Activated CD4-positive, CD25-positive, alpha-beta regulatory T cell treated with anti-CD3 and anti-CD28 coated beads, Interleukin-2, amount 50 U/mL, for 16 hours (primary cell): ENCODE measurements around the gene KCTD20.

Experiments
- DNase-seq: peaks from one replicate; pipeline ENCODE4 v3.0.0-alpha.2; 2020; ENCODE audit warnings: low read depth, low spot score

Gene KCTD20

DNA sequence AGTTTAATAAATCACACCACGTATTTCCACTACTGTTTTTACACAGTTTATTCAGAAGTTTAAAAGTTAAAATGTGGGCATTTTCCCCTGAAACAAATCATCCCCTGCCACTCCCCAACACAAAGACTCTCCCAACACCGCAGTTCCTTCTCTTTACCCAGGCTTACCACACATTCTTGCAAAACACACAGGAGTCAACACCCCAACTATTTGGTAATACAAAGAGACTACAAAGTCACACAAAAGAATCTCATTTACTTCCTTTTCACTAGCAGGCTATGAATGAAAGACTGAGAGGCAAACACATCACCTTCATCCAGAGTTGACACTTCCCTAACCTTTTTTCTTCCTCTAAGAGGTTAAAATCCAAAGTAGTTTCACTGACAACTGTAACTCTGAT lies 51.1 kb downstream of the KCTD20 start:
- DNase-seq, result no peak

DNA sequence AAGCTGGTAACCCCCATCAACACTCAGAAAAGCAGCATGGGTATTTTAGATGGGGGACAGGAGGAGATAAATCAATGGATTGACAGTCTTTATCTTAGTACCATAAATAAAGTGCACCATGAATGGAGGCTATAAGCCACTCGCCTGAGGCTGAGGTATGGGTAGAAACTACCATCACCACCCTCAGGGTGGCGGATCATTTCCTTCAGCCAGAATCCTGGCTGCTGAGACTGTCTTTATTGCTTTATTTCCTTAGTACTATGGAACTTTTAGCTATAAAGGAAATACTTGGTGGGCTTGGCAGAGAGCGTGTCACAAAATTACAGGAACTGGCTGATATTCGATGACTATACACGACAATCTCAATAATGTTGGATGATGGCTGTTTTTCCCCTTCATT lies 52.3 kb downstream of the KCTD20 start:
- DNase-seq, result no peak

DNA sequence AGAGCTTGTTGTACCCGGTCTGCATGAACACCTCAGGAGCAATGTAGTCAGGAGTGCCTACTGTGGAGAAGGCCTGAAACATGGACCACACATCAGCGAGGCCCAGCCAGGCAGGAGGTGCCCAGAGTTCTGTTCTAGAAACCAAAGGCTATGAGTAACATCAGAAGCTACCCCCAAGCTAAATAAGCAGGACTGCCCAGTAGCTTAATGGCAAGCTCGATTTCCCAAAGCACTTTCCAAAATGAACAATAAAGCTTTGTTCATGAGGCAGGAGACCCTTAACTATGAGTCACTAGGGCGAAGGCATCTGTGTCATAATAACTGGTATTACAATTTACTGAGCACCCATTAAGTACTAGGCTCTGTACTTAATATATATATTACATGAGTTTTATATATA lies 57.1 kb downstream of the KCTD20 start:
- DNase-seq, result no peak

DNA sequence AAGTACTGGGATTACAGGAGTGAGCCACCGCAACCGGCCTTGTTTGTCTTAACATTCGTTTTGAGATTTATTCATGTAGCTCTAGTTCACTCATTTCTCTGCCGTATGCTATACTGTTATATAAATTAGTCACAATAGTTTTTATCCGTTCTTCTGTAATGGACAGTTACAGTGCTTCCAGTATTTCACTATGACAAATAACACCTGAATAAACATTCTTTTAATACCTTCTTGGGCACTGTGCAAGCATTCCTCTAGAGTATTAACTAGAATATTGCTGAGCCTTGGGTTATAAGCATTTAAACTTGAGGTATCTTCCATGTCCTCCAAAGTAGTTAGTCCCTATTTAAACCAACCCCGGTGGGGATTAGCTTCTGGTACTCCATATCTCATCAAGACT lies 58.9 kb downstream of the KCTD20 start:
- DNase-seq, result no peak

DNA sequence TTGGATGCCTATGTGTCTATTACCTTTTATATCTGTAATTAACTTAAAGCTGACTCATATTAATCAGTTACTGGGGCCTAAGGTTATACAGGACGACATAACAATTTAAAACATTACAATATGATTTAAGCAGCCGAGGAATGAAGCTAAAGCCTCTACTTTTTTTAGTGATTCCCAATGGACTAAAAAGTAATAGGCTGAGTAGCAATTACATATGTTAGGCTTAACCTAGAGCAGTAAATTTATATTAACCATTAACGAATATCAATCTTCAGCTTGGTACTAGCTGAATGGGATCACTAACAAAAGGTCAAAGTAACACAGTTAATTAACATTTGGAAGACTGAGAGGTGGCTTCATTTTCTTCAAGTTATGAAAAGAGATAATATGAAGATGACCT lies 61.4 kb downstream of the KCTD20 start:
- DNase-seq, result no peak

DNA sequence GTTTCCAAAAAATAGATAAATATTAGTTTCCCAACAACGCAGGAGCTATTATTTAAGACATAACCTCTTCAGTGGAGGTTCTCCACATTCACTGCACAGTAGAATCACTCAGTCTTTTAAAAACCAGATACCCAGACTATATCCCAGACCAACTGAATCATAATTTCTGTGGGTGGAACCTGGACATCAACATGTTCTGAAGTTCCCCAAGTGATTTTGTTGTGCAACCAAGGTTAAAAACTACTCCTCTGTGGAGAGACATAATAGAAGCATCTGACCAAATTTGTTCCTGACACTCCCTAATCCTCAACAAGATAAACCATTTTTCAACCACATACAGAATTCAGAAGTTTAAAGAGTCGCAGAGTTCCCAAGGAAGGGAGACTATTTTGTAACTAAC lies 62.2 kb downstream of the KCTD20 start:
- no peak for DNase-seq

DNA sequence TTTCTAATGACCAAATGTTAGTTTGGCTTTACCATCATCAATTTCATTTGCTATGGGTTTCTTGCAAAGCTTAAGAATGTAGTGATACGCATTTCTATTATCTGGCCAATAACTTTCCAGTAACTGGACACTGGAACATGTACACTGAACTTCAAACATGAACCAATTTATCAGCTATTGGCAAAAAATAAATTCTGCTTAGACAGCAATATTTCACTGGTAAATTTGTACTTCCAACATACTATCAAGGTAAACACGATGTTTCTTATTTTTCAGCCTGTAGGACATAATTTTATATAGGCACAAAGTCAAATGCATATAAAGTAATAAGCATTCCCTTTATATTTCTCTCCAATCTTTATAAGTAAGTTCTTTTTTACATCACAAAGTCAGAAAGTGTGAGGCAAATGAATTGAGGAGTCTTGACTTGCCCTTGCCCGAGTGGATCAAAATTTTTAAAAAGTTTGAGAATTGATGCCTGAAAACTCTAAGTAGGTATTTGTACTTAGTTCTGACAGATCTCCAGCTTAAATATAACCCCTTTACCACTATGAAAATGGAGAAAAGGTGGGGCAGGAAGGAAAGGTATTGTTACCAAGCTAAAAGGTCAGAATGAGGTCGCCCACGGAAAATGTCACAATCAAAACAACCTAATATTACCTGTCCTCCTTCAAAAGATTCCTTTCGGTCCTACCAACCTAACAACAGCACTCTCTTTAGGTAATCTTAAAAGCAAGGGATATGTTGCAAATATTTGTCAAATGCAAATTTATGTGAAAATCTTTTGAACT lies 63.1 kb downstream of the KCTD20 start:
- no peak for DNase-seq

DNA sequence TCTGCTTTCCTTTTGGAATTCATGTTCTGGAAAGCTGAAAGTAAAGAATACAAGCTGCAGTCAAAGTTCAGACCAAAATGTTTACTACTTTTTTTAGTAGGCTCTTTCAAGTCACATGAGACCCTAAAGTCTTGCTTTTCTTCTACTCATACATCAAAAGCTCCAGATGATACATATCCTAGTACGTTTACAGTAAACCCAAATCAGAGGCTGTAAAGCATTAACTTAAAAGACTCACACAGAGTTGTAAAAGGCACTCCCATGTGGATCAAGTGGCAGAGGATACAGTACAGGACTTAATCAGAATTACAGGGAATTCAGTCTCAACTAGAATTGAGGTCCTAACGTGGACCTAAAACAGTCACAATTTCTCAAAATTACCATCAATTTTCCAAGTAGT lies 63.8 kb downstream of the KCTD20 start:
- no peak for DNase-seq

DNA sequence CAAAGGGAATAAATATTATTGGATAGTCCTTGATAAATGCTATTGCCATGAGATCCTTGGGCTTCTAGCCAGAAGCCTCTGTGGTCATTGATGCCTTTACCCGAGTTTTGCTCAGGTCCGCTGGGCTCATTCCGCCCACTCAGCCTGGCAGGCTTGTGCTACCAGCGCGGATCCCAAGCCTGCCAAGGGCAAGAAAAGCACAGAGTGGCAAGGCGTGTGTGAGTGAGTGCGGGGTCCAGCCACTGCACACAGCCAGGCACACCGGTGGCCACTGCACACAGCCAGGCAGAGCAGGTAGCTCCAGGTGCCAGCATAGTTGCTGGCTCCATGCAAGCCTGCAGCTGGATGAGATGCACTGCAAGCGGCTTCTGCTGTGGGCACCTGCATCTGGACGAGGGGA lies 65.7 kb downstream of the KCTD20 start:
- no peak for DNase-seq

DNA sequence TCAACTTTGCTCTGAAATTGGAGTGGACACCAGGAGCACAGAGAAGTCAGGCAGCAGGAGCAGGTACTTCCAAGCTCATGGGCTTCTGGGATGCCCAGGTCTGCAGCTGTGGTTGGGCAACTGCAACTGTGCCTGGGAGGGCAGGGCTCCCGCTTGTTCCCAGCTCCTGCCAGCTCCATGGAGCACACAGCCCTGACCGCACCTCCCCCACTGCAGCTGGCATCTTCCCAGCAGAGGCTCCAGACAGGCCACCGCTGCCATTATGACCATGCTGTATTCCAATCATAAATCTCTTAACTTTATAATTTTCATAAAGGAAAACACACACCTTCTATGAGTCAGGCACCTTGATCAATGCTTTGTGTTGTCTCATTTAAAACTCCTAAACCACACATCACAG lies 67.6 kb downstream of the KCTD20 start:
- no peak for DNase-seq

DNA sequence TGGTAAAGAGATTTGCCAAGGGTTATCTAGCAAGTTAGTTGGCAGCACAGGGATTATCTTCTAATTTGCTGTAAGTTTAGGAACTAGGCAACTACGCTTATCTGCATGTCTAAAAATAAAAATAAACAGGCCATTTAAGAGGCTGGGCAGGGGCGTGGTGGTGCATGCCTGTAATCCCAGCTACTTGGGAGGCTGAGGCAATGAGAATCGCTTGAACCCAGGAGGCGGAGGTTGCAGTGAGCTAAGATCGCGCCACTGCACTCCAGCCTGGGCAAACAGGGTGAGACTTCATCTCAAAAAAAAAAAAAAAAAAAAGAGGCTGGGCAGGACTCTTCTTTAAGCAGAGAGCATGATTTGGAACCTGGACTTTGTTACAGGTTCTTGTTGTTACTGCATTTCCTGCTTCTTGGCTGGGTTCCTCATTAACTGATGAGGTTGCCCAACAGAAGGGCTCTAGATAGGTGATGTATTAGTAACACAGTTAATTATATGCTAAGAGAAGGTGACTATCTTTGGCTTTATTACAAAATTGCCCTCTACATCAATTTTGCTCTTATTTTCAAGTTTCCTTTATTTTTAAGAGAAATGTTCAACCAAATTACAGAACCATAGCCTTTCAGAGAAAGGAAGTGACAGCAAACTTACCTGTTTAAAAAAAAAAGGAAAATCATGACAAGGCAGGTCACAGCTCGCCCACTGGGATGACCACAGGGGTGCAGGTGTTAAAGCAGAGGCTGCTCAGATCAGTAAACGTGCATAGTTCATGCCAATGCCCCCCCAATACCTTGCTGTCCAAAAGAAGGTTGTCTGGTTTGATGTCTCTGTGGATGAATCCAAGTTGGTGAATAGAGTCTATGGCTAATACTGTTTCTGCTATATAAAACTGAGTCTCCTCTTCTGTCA lies 72.0 kb downstream of the KCTD20 start:
- no peak for DNase-seq

DNA sequence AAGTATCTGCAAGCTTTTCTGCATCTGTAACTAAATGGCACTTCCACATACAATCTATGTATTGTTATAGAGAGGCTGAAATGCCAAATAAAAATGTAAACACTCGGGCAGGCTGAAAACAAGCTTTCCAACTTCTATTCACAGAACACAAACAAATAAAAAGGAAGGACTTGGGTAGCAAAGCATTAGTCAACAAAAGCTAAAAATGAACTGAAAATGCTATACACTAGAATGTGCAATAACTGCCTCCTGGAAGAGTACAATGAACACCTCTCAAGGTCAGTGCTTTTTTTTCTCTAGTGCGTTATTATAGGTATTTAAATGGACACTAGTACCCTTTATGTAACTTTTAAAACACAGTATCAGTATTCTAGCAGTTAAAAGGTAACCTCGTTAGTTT lies 73.0 kb downstream of the KCTD20 start:
- no peak for DNase-seq

DNA sequence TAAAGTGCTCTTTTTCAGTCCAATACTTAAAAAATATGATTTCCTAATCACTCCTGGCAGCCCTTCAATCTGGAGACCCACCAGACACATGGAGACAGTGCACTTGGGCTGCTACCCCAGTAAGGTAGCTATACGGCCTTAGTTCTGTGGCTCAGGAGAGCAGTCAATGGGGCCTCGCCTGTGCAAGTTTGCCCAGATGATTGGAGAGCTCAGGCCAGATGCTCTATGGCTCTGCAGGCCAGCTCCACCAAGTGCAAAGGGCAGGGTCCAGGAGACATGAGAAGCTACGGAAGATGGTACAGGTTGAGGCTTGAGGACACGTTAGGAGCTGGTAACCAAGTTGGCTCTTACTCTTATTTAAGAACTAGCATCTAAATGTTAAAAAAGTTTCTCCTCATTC lies 73.8 kb downstream of the KCTD20 start:
- DNase-seq, result no peak

DNA sequence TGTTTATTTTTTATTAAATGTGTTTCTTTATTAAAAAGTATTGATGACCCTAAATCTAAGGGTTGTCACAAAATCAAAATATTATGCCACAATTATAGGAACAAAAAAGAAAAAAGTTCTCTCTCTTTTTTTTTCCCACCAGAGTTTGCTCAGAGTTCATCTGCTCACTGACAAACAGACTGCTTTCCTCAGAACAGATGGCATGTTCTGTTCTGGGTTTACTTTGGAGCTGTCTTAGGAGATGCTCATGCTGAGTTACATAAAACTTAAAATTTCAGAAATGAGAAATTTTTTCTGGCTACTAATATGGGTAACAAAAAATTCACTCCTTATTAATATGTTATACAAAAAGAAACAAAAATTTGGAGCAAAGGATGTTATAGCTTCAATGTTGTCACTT lies 74.2 kb downstream of the KCTD20 start:
- DNase-seq, result no peak

DNA sequence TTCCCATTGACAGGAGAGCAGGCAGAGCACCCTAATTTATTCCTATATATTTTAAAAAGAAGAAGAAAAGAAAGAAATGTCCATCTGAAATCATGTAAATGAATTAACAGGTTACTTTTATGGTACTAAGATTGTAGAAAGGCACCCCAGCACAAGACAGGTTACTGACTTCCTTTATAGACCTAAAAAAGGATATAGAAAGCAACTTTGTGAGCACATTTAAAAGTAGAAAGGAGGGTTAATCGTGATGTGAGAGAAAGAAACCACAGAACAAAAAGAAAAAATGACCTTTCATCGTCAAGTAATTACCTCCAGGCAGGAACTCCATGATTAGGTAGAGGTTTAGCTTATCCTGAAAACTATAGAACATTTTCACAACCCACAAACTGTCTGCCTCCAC lies 74.6 kb downstream of the KCTD20 start:
- no peak for DNase-seq

DNA sequence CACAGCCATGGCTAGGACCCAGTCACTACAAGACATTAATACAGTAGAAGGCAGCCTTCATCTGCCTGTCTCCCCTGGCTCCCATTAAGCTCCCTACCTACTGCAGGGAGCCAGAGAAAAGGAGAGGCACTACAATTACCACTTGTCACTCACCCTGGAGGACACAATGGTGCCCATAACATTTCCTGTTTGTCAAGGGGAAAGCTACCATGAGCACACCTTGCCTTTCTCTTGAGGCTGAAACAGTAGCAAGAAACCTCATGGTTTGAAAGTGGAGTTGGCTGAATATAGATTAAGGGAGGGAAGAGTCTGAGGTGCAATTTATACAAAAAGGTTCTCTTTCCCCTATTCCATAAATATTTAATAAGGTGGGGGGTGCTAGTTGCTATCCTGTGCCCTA lies 76.6 kb downstream of the KCTD20 start:
- no peak for DNase-seq

DNA sequence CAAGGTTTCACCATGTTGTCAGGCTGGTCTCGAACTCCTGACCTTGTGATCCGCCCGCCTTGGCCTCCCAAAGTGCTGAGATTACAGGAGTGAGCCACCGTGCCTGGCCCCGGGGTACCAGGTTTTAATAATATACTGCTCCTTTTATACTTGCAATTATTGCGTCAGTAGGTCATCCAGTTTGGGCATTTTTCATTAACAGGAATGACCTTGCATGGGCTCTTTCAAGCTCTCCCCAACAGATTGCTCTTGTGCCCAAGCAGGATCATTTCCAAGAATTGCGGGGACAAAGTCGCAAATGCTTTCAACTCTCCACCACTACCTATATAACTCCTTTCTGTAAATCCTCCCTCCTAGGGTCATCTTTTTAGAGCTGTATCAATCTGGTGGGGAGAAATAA lies 80.7 kb downstream of the KCTD20 start:
- DNase-seq, result no peak

DNA sequence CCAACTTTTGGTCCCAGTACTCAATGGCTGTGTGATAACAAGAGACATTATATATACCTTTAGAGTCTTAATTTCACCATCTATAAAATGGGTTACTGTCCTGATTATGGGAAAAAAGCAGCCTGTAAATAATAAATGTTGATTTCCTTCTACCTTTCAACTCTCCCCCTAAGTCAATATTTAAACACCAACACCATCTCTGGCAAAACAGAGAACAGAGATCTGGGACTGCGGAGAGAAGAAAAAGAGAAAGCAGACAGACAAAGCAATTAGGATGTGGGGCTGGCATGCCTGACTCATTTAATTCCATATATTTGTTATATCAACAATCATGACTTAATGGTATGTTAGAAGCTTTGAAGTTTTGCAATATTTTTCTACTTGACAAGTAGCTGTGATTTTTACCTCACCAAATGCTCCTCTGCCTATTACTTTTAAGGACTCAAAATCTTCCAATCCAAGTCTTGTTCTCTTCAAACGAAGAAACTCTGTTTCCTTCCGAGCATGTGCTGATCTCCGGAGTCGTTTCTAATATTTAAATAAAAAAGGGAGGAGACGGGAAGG lies 81.2 kb downstream of the KCTD20 start:
- no peak for DNase-seq

DNA sequence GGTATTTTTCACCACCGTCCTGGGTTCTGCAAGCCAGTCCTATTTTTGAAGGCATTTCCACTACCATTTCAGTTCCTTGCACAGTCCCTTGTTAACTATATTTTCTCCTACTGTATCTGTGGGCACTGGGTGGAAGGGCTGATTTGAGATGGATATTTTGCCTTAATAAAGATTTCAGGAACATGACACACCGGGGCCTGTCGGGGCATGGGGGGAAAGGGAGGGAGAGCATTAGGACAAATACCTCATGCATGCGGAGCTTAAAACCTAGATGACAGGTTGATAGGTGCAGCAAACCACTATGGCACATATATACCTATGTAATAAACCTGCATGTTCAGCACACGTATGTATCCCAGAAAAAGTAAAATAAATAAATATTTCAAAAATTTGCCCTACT lies 82.1 kb downstream of the KCTD20 start:
- no peak for DNase-seq

DNA sequence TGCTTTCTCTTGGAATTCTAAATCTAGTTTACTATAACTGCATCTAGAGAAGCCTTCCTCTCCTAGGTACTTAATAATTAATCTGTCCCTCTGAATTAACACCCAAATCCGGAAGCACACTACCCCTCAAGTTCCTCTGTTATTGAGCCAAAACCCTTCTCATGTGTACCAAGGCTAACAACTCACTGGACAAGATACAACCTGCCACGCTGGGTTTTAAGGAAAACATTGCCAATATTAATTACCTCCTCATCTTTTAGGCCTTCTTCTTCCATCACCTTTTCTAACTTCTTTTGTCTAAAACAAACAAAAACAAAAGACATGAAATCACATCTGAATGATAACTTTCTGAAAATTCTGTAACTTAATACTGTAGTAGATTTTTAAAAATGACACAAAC lies 82.5 kb downstream of the KCTD20 start:
- no peak for DNase-seq

DNA sequence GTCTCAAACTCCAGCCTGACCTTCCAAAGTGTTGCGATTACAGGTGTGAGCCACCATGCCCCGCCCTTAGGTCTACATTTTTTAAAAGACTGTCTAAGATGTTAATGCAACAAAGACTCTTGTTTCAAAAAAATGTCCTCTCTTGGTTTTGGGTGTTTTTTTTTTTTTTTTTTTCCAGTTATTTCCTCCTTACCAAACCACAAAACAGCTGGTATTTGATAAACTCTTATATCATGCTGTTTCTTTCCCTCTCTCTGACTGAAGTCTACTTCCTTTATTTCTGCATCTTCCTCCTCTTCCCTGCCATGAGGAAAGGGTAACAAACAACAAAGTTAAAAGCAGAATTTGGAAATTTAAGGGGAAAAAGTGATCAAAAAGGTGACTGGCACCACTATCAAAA lies 83.3 kb downstream of the KCTD20 start:
- DNase-seq, result no peak

DNA sequence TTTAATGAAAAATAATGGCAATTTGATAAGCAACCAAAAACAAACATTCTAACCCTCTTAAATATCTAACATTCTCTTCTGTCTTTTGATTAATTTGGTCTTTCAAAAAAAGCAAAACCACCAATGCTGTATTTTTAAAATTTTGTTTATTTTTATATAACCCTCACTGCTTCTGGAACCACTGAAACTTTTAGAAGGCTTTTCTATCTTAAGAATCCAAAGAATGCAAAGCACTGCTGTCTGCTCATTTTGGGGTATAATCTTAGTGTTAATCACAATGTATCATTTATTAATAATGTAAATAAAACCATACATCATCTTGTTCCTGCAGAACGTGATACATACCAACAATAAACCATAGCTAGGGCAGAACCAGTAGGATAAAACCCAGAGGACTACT lies 90.5 kb downstream of the KCTD20 start:
- no peak for DNase-seq
